ENCODE results near the gene RIT2. TPM values are rescaled to one million over a fixed set of nuclear protein-coding genes. Genes with fewer than 3 reads are reported as not detected.

The RIT2 gene
- polyA plus RNA-seq, 1 experiment: not detected

DNA sequence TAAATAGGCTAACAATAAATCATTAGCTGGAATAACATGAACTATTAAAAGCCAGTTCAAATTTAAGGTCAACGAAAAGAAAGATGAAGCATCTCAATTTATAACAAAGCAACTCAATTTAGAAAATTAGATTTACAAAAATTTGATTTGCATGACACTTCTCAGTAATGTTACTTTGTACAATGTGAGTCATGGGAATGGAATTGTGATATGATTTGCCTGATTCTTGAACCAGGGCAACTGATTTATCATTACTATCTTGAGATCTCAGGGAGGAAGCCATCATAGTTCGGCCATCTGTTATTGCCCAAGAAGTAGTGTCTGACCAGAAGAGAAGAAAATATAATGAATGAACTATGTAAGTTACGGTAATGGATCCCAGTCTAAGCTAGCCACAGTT lies 193.1 kb downstream of the RIT2 start:
- Histone ChIP-seq H3K27ac (ENCODE audit: low read depth, low read length) (no peak overlapping the region), H3K27me3 (ENCODE audit: control insufficient read depth, insufficient read depth, low read length) (no peaks in the 10 kb centered on the region), H3K9me3 (ENCODE audit: control insufficient read depth, insufficient read depth, low read length) (no peaks in the 10 kb centered on the region), H3K4me3 (ENCODE audit: low read depth, low read length) (no peak overlapping the region)
- POLR2A ChIA-PET: no interaction called here
- TF ChIP-seq, protein P1, sequence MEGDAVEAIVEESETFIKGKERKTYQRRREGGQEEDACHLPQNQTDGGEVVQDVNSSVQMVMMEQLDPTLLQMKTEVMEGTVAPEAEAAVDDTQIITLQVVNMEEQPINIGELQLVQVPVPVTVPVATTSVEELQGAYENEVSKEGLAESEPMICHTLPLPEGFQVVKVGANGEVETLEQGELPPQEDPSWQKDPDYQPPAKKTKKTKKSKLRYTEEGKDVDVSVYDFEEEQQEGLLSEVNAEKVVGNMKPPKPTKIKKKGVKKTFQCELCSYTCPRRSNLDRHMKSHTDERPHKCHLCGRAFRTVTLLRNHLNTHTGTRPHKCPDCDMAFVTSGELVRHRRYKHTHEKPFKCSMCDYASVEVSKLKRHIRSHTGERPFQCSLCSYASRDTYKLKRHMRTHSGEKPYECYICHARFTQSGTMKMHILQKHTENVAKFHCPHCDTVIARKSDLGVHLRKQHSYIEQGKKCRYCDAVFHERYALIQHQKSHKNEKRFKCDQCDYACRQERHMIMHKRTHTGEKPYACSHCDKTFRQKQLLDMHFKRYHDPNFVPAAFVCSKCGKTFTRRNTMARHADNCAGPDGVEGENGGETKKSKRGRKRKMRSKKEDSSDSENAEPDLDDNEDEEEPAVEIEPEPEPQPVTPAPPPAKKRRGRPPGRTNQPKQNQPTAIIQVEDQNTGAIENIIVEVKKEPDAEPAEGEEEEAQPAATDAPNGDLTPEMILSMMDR (IDR thresholded peaks at IDR 0.05; ENCODE audit: low read depth, low read length): no peak
- CTCF ChIA-PET: interaction anchor here (0.6 kb wide), 1 partner anchor 624 kb away, joined by 4 read pairs; no protein-coding TSS in a partner anchor
- DNase-seq (ENCODE audit: low read depth, low spot score): no peak

DNA sequence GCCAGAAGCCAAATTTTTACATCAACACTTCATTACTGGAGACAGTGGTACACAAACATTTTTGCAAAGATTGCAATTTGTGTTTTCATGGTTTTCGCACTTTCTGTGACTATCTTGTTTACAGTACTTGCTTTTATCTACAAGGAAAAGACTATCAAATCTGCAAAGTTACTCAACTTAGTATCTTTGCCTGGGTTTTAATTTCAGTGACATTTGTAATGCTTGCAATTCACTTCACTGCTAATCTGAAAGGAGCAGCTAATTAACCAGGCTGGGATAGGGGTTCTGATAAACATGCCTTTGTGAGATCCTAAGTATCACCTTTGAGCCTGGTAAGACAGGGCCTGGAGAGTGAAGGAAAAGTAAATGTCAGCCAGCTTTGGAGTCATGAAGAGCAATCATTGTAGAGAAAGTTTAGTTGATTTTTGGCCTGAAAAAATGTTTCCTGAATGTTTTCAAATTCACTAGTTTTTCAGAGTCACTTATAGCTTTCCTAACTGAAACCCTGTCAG lies 194.2 kb downstream of the RIT2 start:
- H3K4me3 ChIP-seq (ENCODE audit: low read depth, low read length): no peak overlapping the region
- POLR2A ChIA-PET: no interaction called here
- DNase-seq (ENCODE audit: low read depth, low spot score): no peak
- no peaks in the 10 kb centered on the region for H3K27me3 ChIP-seq (ENCODE audit: control insufficient read depth, insufficient read depth, low read length)
- no peak overlapping the region for H3K27ac ChIP-seq (ENCODE audit: low read depth, low read length)
- TF ChIP-seq, protein P1 (IDR thresholded peaks at IDR 0.05; ENCODE audit: low read depth, low read length): no peak
- CTCF ChIA-PET: no interaction called here
- no peaks in the 10 kb centered on the region for H3K9me3 ChIP-seq (ENCODE audit: control insufficient read depth, insufficient read depth, low read length)

DNA sequence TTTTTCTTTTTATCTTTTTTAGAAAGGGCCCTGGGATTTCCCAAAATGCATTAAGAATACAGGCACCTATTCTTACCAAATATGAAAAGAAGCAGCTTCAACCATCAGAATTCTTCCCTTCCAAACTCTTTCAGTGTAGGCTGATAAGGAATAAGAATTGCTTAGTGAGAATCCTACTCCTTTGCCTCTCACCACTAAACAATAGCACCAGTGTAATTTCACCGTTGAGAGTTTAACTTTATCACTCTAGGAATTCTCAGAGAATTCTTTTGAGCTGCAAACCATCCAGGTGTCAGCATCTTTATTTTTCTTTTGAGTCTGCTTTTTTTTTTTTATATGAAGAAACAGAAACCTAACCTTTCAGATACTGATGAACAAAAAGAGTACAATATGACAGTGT lies 194.9 kb downstream of the RIT2 start:
- POLR2A ChIA-PET: no interaction called here
- Histone ChIP-seq H3K27ac (ENCODE audit: low read depth, low read length) (no peak overlapping the region), H3K27me3 (ENCODE audit: control insufficient read depth, insufficient read depth, low read length) (no peaks in the 10 kb centered on the region), H3K9me3 (ENCODE audit: control insufficient read depth, insufficient read depth, low read length) (no peaks in the 10 kb centered on the region), H3K4me3 (ENCODE audit: low read depth, low read length) (no peak overlapping the region)
- TF ChIP-seq, protein P1 (IDR thresholded peaks at IDR 0.05; ENCODE audit: low read depth, low read length): no peak
- DNase-seq (ENCODE audit: low read depth, low spot score): no peak
- CTCF ChIA-PET: no interaction called here

DNA sequence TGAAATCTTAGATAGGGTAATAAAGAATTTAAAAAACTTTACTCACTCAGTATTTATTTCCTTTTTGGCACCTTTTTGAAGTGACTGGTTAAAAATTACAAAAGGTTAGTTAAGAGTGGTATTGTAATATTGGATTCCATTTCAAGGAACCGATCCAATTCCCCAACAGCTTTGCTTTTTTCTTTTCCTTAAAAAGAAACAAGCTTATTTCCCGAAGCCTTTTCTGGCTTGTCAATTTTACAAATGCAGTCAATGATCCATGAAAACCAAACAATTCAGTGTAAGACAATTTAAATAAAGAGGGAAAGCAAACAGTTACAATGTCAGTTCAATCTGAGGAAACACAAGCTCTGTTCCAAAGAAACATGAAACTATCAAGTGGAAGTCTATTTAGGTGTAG lies 200.2 kb downstream of the RIT2 start:
- H3K9me3 ChIP-seq (ENCODE audit: control insufficient read depth, insufficient read depth, low read length): no peaks in the 10 kb centered on the region
- ChIA-PET POLR2A (no interaction called here), CTCF (no interaction called here)
- TF ChIP-seq, protein P1 (IDR thresholded peaks at IDR 0.05; ENCODE audit: low read depth, low read length): no peak
- no peaks in the 10 kb centered on the region for H3K27me3 ChIP-seq (ENCODE audit: control insufficient read depth, insufficient read depth, low read length)
- no peak overlapping the region for H3K27ac ChIP-seq (ENCODE audit: low read depth, low read length)
- no peak overlapping the region for H3K4me3 ChIP-seq (ENCODE audit: low read depth, low read length)
- no peak for DNase-seq (ENCODE audit: low read depth, low spot score)

DNA sequence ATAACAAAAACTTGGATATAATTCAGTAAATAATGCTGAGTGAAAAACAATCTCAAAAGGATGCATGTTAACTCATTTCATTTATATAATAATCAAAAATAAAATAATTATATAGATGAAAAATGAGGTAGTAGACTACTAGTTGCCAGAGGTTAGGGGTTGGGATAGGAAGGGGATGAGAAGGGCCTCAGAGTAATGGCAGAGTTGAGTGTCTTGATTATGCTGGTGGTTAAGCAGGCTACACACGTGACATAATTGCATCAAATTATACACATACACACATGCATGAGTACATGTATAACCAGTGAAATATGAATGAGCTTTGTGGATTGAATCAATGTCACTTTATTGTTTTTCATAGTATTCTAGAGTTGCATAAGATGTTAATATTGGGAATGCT lies 201.0 kb downstream of the RIT2 start:
- DNase-seq (ENCODE audit: low read depth, low spot score): no peak
- TF ChIP-seq, protein P1 (IDR thresholded peaks at IDR 0.05; ENCODE audit: low read depth, low read length): no peak
- Histone ChIP-seq H3K27ac (ENCODE audit: low read depth, low read length) (no peak overlapping the region), H3K4me3 (ENCODE audit: low read depth, low read length) (no peak overlapping the region), H3K27me3 (ENCODE audit: control insufficient read depth, insufficient read depth, low read length) (no peaks in the 10 kb centered on the region), H3K9me3 (ENCODE audit: control insufficient read depth, insufficient read depth, low read length) (no peaks in the 10 kb centered on the region)
- ChIA-PET CTCF (no interaction called here), POLR2A (no interaction called here)

Data from AG04450 (cell line).